Common myeloid progenitor, CD34-positive (primary cell): ENCODE measurements around the gene MSH3.

Experiments
- CTCF ChIA-PET: fragments of 350-600 bp; sonication (Branson Sonifier 250); formaldehyde crosslinking; loops from one replicate; lab custom pipeline; 2021; ENCODE audit warnings: antibody characterized with exemption; lab: Charles Lee
- POLR2A ChIA-PET: fragments of 350-600 bp; sonication (Branson Sonifier 250); formaldehyde crosslinking; loops from one replicate; lab custom pipeline; 2021; ENCODE audit warnings: antibody characterized with exemption; lab: Charles Lee
- DNase-seq, 3 donors: peaks; one replicate each; pipeline versions ENCODE4 v3.0.0 to v3.0.0-alpha.2; 2013
- H3K27ac ChIP-seq, 2 experiments: 1 replicate in 1 of 2; 2 replicates in 1 of 2; pipeline ENCODE4 v1.7.0; 2013; ENCODE audit warnings: inconsistent platforms in 2 of 2, low read length in 2 of 2, mild to moderate bottlenecking in 2 of 2, low read depth in 1 of 2, moderate library complexity in 1 of 2; ENCODE audit not compliant: severe bottlenecking in 2 of 2, insufficient read depth in 1 of 2, poor library complexity in 1 of 2
- H3K27me3 ChIP-seq, 5 experiments: replicated peaks in 2 of 5; 1 replicate in 3 of 5; 2 replicates in 2 of 5; pipeline versions ENCODE4 v1.6.1 to v1.7.0; 2013; ENCODE audit warnings: low read length in 4 of 5, mild to moderate bottlenecking in 2 of 5, moderate library complexity in 2 of 5, inconsistent platforms in 1 of 5; ENCODE audit not compliant: insufficient read depth in 5 of 5, control insufficient read depth in 4 of 5
- H3K36me3 ChIP-seq, 4 experiments: 1 replicate in 2 of 4; 2 replicates in 2 of 4; pipeline versions ENCODE4 v1.6.1 to v1.7.0; 2013; ENCODE audit warnings: low read length in 3 of 4, control low read depth in 1 of 4, mild to moderate bottlenecking in 1 of 4; ENCODE audit not compliant: control insufficient read depth in 4 of 4, insufficient read depth in 4 of 4
- H3K4me1 ChIP-seq, 4 experiments: 1 replicate in 3 of 4; 2 replicates in 1 of 4; pipeline versions ENCODE4 v1.6.1 to v1.7.1; 2013; ENCODE audit warnings: low read length in 3 of 4, mild to moderate bottlenecking in 3 of 4, control low read depth in 1 of 4, inconsistent platforms in 1 of 4, moderate library complexity in 1 of 4; ENCODE audit not compliant: control insufficient read depth in 4 of 4, insufficient read depth in 4 of 4; ENCODE audit errors: control extremely low read depth in 1 of 4
- H3K4me3 ChIP-seq, 7 experiments: 1 replicate in 4 of 7; 2 replicates in 3 of 7; pipeline versions ENCODE4 v1.5.1 to v1.7.0; 2013; ENCODE audit warnings: mild to moderate bottlenecking in 7 of 7, low read length in 6 of 7, moderate library complexity in 6 of 7, inconsistent platforms in 2 of 7, low read depth in 2 of 7, control low read depth in 1 of 7; ENCODE audit not compliant: insufficient read depth in 4 of 7, control insufficient read depth in 1 of 7; ENCODE audit errors: extremely low read depth in 1 of 7
- H3K9me3 ChIP-seq, 5 experiments: 1 replicate in 4 of 5; 2 replicates in 1 of 5; pipeline versions ENCODE4 v1.6.1 to v1.7.1; 2013; ENCODE audit warnings: low read length in 4 of 5, mild to moderate bottlenecking in 2 of 5, inconsistent platforms in 1 of 5, low read depth in 1 of 5, moderate library complexity in 1 of 5; ENCODE audit not compliant: control insufficient read depth in 4 of 5, insufficient read depth in 2 of 5; ENCODE audit errors: control extremely low read depth in 1 of 5
- WGBS: methylation state at CpG from one replicate; pipeline ENCODE4 v1.1.5; 2013; ENCODE audit not compliant: insufficient coverage; 5-methylcytosine and 5-hydroxymethylcytosine counted together

The MSH3 gene

GRCh38 chr5:80711938-80712337, 57.5 kb downstream of the MSH3 start:
- H3K4me1 ChIP-seq: peaks cover 0 to 15% (median 5%) of the 10 kb centered on the region in 4 experiments
- CTCF ChIA-PET: interaction anchor here (1.3 to 1.6 kb wide), 2 partner anchors 24 to 482 kb away, joined by 3 to 4 read pairs; no protein-coding TSS in a partner anchor
- no CpG with 5 or more reads among the region's 3 CpGs for WGBS
- H3K27ac ChIP-seq: no peak overlapping the region
- H3K9me3 ChIP-seq: no peaks in the 10 kb centered on the region
- POLR2A ChIA-PET: interaction anchor here (0.6 kb wide), 1 partner anchor 80 kb away, joined by 3 read pairs; no protein-coding TSS in a partner anchor
- H3K36me3 ChIP-seq: peaks cover 0 to 13% (median 9%) of the 10 kb centered on the region in 4 experiments
- DNase-seq: no peak
- no peaks in the 10 kb centered on the region for H3K27me3 ChIP-seq
- no peak overlapping the region for H3K4me3 ChIP-seq

GRCh38 chr5:80712919-80713318, 58.5 kb downstream of the MSH3 start:
- CTCF ChIA-PET: no interaction called here
- POLR2A ChIA-PET: no interaction called here

GRCh38 chr5:80713631-80714030, 59.2 kb downstream of the MSH3 start:
- Histone ChIP-seq H3K9me3 (no peaks in the 10 kb centered on the region), H3K4me3 (no peak overlapping the region), H3K27me3 (no peaks in the 10 kb centered on the region), H3K27ac (no peak overlapping the region), H3K4me1 (peaks cover 0 to 15% (median 5%) of the 10 kb centered on the region in 4 experiments), H3K36me3 (peaks cover under 1 to 15% (median 8%) of the 10 kb centered on the region in 4 experiments)
- 51% methylated on average over 4 of the region's 5 CpGs for WGBS
- DNase-seq: peak in 2 of 3 donors; percentile 47 to 77
- ChIA-PET CTCF (no interaction called here), POLR2A (no interaction called here)

More at GRCh38 chr5:80712919-80713318, 58.5 kb downstream of the MSH3 start:
- Histone ChIP-seq H3K27me3 (no peaks in the 10 kb centered on the region), H3K4me3 (no peak overlapping the region), H3K4me1 (peaks cover 0 to 15% (median 5%) of the 10 kb centered on the region in 4 experiments), H3K9me3 (no peaks in the 10 kb centered on the region), H3K36me3 (peaks cover 0 to 10% (median 7%) of the 10 kb centered on the region in 4 experiments), H3K27ac (no peak overlapping the region)
- WGBS: 100% methylated on average over 2 of the region's 2 CpGs
- DNase-seq: no peak

- Histone ChIP-seq H3K27me3 (no peaks in the 10 kb centered on the region), H3K9me3 (peaks cover 0 to 3% (median 0%) of the 10 kb centered on the region in 5 experiments), H3K4me3 (no peak overlapping the region), H3K36me3 (peaks cover 4 to 18% (median 12%) of the 10 kb centered on the region in 4 experiments), H3K4me1 (peaks cover 0 to 15% (median 5%) of the 10 kb centered on the region in 4 experiments), H3K27ac (no peak overlapping the region)
- ChIA-PET POLR2A (no interaction called here), CTCF (interaction anchor here (1.1 kb wide), 1 partner anchor 24 kb away, joined by 3 read pairs; no protein-coding TSS in a partner anchor)
- WGBS: 82% methylated on average over 4 of the region's 5 CpGs
- DNase-seq: no peak
Observed at GRCh38 chr5:80714570-80715298, 60.3 kb downstream of the MSH3 start.

DNA sequence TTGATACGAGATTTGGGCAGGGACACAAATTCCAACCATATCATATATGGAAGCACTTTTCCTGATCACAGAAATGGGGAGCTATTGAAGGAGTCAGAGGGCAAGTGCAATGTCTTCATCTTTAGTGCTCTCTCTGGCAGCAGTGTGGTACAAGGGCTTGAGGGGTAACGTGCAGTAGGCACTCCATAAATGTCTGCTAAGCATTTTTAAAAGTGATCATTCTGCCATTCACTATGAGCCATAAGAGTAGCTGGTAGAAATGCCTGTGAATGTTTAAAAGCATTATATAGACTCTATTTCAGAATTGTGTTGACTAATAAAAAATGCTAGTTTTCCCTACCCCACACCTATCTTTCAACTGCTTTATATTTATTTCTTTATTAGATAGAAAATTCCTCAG, 61.4 kb downstream of the MSH3 start:
- Histone ChIP-seq H3K4me1 (peaks cover 0 to 8% (median 3%) of the 10 kb centered on the region in 4 experiments), H3K9me3 (peaks cover 0 to 13% (median 0%) of the 10 kb centered on the region in 5 experiments), H3K27me3 (no peaks in the 10 kb centered on the region), H3K4me3 (no peak overlapping the region), H3K36me3 (peaks cover 6 to 26% (median 14%) of the 10 kb centered on the region in 4 experiments), H3K27ac (no peak overlapping the region)
- WGBS: no CpG with 5 or more reads among the region's 2 CpGs
- DNase-seq: no peak
- POLR2A ChIA-PET: no interaction called here
- CTCF ChIA-PET: no interaction called here

DNA sequence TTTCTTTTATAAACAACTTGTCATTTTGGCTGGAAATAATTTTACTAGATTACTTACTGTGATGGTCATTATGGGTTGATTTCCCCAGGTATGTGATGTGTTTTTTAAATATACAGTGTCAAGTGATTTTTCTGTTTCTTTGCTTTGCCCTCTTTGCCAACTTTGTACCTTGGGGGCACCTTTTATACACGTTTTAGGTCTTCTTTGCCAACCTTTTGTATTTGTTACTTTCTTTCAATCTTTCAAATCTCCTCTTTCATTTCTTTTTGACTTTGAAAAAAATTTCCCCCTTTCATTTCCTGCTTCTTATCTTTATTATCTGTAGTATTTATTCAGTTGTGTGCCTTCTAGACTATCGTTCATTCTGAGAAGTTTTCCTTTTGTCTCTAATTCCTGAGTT, 65.7 kb downstream of the MSH3 start:
- ChIA-PET CTCF (interaction anchor here (1.4 kb wide), 1 partner anchor 9 kb away, joined by 3 read pairs; no protein-coding TSS in a partner anchor), POLR2A (no interaction called here)
- H3K27ac ChIP-seq: no peak overlapping the region

DNA sequence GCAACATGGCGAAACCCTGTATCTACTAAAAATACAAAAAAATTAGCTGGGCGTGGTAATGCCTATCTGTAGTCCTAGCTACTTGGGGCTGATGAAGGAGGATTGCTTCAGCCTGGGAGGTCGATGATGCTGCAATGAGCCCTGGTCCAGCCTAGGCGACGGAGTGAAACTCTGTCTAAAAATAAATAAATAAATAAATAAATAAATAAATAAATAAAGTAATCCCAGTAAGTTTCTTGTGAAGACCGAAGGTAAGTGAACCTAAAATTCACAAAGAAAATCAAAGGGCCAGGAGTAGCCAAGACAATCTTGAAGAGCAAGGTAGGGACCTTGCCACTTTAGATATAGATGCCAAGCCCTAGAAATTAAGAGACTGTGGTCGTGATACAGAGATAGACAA, 68.5 kb downstream of the MSH3 start:
- Histone ChIP-seq H3K9me3 (peaks cover 0 to 13% (median 0%) of the 10 kb centered on the region in 5 experiments), H3K27ac (no peak overlapping the region), H3K4me3 (no peak overlapping the region), H3K36me3 (peaks cover 10 to 52% (median 19%) of the 10 kb centered on the region in 4 experiments), H3K27me3 (no peaks in the 10 kb centered on the region), H3K4me1 (no peaks in the 10 kb centered on the region)
- ChIA-PET CTCF (no interaction called here), POLR2A (no interaction called here)
- no peak for DNase-seq
- 100% methylated on average over 4 of the region's 7 CpGs for WGBS

More for the DNA sequence above, 65.7 kb downstream of the MSH3 start:
- no peak overlapping the region for H3K4me3 ChIP-seq
- H3K9me3 ChIP-seq: peaks cover 0 to 13% (median 0%) of the 10 kb centered on the region in 5 experiments
- DNase-seq: peak in 1 of 3 donors; percentile 26
- WGBS: 100% methylated on average over 1 of the region's 2 CpGs
- H3K27me3 ChIP-seq: no peaks in the 10 kb centered on the region
- H3K36me3 ChIP-seq: peaks cover 4 to 34% (median 11%) of the 10 kb centered on the region in 4 experiments
- no peaks in the 10 kb centered on the region for H3K4me1 ChIP-seq
